ENCODE results near the gene LHFPL6.

DNA sequence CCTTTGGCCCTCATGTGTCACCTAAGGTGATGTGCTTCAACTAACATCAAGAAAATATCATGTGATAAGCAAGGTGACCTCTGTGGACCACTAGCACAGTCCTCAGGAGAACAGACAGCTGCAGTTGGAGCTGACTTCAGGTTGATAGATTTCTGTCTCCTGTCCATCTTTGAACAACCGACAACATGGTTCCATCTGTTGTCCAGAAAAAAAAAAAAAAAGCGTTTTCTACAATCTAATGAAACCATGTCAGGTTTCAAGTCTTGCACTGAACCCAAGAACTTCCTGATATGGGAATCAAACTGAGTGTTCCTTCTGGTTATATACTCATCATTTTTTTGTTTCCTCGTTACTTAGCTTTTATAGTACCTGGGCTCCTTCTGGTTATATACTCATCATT lies 75.7 kb downstream of the LHFPL6 start:
- TF ChIP-seq, protein P1, sequence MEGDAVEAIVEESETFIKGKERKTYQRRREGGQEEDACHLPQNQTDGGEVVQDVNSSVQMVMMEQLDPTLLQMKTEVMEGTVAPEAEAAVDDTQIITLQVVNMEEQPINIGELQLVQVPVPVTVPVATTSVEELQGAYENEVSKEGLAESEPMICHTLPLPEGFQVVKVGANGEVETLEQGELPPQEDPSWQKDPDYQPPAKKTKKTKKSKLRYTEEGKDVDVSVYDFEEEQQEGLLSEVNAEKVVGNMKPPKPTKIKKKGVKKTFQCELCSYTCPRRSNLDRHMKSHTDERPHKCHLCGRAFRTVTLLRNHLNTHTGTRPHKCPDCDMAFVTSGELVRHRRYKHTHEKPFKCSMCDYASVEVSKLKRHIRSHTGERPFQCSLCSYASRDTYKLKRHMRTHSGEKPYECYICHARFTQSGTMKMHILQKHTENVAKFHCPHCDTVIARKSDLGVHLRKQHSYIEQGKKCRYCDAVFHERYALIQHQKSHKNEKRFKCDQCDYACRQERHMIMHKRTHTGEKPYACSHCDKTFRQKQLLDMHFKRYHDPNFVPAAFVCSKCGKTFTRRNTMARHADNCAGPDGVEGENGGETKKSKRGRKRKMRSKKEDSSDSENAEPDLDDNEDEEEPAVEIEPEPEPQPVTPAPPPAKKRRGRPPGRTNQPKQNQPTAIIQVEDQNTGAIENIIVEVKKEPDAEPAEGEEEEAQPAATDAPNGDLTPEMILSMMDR (conservative IDR thresholded peaks at IDR 0.05; ENCODE audit: low read depth in 2 of 2): no peak
- TF ChIP-seq POLR2AphosphoS5 (IDR thresholded peaks at IDR 0.05; ENCODE audit: low read depth) (no peak), CREB1 (CRISPR knock-in tag; IDR thresholded peaks at IDR 0.05; ENCODE audit: low read depth) (no peak), EZH2phosphoT487 (IDR thresholded peaks at IDR 0.05; ENCODE audit: unreplicated experiment) (no peak), EZH2 (IDR thresholded peaks at IDR 0.05; ENCODE audit: low read depth, unreplicated experiment) (no peak), REST (IDR thresholded peaks at IDR 0.05; ENCODE audit: unreplicated experiment) (no peak), ZNF114 (CRISPR knock-in tag; IDR thresholded peaks at IDR 0.05) (no peak), JUNB (IDR thresholded peaks at IDR 0.05; ENCODE audit: unreplicated experiment) (no peak), ZNF331 (CRISPR knock-in tag; IDR thresholded peaks at IDR 0.05; ENCODE audit: low read depth) (no peak), ETS1 (IDR thresholded peaks at IDR 0.05) (no peak), STAT1 (IDR thresholded peaks at IDR 0.05; ENCODE audit: unreplicated experiment) (no peak), NANOG (IDR thresholded peaks at IDR 0.05; ENCODE audit: borderline replicate concordance) (no peak)
- TF ChIP-seq, protein P2, sequence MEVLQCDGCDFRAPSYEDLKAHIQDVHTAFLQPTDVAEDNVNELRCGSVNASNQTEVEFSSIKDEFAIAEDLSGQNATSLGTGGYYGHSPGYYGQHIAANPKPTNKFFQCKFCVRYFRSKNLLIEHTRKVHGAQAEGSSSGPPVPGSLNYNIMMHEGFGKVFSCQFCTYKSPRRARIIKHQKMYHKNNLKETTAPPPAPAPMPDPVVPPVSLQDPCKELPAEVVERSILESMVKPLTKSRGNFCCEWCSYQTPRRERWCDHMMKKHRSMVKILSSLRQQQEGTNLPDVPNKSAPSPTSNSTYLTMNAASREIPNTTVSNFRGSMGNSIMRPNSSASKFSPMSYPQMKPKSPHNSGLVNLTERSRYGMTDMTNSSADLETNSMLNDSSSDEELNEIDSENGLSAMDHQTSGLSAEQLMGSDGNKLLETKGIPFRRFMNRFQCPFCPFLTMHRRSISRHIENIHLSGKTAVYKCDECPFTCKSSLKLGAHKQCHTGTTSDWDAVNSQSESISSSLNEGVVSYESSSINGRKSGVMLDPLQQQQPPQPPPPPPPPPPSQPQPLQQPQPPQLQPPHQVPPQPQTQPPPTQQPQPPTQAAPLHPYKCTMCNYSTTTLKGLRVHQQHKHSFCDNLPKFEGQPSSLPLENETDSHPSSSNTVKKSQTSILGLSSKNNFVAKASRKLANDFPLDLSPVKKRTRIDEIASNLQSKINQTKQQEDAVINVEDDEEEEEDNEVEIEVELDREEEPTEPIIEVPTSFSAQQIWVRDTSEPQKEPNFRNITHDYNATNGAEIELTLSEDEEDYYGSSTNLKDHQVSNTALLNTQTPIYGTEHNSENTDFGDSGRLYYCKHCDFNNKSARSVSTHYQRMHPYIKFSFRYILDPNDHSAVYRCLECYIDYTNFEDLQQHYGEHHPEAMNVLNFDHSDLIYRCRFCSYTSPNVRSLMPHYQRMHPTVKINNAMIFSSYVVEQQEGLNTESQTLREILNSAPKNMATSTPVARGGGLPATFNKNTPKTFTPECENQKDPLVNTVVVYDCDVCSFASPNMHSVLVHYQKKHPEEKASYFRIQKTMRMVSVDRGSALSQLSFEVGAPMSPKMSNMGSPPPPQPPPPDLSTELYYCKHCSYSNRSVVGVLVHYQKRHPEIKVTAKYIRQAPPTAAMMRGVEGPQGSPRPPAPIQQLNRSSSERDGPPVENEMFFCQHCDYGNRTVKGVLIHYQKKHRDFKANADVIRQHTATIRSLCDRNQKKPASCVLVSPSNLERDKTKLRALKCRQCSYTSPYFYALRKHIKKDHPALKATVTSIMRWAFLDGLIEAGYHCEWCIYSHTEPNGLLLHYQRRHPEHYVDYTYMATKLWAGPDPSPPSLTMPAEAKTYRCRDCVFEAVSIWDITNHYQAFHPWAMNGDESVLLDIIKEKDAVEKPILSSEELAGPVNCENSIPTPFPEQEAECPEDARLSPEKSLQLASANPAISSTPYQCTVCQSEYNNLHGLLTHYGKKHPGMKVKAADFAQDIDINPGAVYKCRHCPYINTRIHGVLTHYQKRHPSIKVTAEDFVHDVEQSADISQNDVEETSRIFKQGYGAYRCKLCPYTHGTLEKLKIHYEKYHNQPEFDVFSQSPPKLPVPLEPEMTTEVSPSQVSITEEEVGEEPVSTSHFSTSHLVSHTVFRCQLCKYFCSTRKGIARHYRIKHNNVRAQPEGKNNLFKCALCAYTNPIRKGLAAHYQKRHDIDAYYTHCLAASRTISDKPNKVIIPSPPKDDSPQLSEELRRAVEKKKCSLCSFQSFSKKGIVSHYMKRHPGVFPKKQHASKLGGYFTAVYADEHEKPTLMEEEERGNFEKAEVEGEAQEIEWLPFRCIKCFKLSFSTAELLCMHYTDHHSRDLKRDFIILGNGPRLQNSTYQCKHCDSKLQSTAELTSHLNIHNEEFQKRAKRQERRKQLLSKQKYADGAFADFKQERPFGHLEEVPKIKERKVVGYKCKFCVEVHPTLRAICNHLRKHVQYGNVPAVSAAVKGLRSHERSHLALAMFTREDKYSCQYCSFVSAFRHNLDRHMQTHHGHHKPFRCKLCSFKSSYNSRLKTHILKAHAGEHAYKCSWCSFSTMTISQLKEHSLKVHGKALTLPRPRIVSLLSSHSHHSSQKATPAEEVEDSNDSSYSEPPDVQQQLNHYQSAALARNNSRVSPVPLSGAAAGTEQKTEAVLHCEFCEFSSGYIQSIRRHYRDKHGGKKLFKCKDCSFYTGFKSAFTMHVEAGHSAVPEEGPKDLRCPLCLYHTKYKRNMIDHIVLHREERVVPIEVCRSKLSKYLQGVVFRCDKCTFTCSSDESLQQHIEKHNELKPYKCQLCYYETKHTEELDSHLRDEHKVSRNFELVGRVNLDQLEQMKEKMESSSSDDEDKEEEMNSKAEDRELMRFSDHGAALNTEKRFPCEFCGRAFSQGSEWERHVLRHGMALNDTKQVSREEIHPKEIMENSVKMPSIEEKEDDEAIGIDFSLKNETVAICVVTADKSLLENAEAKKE (CRISPR knock-in tag; IDR thresholded peaks at IDR 0.05): no peak

All from GM23338 (cell line).